Neural cell (in vitro differentiated cells): ENCODE results near the gene COL5A1. TPM values are rescaled to one million over a fixed set of nuclear protein-coding genes. Genes with fewer than 3 reads are reported as not detected.

Experiments used
- H2AFZ ChIP-seq: fragments of 200-600, 300-800 bp; sonication (generic), shearing (Covaris generic); 2 replicates; pipeline ENCODE4 v1.6.0; 2014; ENCODE audit warnings: low read depth, mild to moderate bottlenecking, antibody characterized with exemption, low read length, moderate library complexity
- H3F3A ChIP-seq: fragments of 200-600 bp; shearing (Covaris generic); 2 replicates; pipeline ENCODE4 v1.6.1; 2016; ENCODE audit warnings: mild to moderate bottlenecking, moderate library complexity, mixed read lengths, antibody characterized with exemption, low read length; ENCODE audit not compliant: insufficient read depth, poor library complexity, severe bottlenecking
- H3K27ac ChIP-seq: fragments of 200-600, 300-800 bp; sonication (generic), shearing (Covaris generic); 2 replicates; pipeline ENCODE4 v1.5.1; 2014; ENCODE audit warnings: mild to moderate bottlenecking, low read length, moderate library complexity
- H3K27me3 ChIP-seq: fragments of 300-800, 200-600 bp; sonication (generic), shearing (Covaris generic); 2 replicates; pipeline ENCODE4 v1.6.0; 2014; ENCODE audit warnings: mild to moderate bottlenecking, low read depth, low read length, moderate library complexity; ENCODE audit not compliant: insufficient read depth
- H3K36me3 ChIP-seq: fragments of 300-800, 200-600 bp; sonication (generic), shearing (Covaris generic); 2 replicates; pipeline ENCODE4 v1.5.1; 2014; ENCODE audit warnings: mild to moderate bottlenecking, antibody characterized with exemption, low read length, moderate library complexity; ENCODE audit not compliant: insufficient read depth
- H3K4me2 ChIP-seq: fragments of 300-800, 200-600 bp; sonication (generic), shearing (Covaris generic); 2 replicates; pipeline ENCODE4 v1.6.0; 2014; ENCODE audit warnings: mild to moderate bottlenecking, low read length
- H3K4me3 ChIP-seq: fragments of 300-800, 200-600 bp; sonication (generic), shearing (Covaris generic); 2 replicates; pipeline ENCODE4 v1.5.1; 2014; ENCODE audit warnings: mild to moderate bottlenecking, low read length, moderate library complexity
- H3K79me2 ChIP-seq: fragments of 200-600 bp; shearing (Covaris generic); replicated peaks from 2 replicates; pipeline ENCODE4 v1.6.0; 2014; ENCODE audit warnings: mild to moderate bottlenecking, low read length, moderate library complexity; ENCODE audit not compliant: insufficient read depth
- H3K9ac ChIP-seq: fragments of 300-800, 200-600 bp; sonication (generic), shearing (Covaris generic); 2 replicates; pipeline ENCODE4 v1.6.1; 2016; ENCODE audit warnings: mild to moderate bottlenecking, low read length, mixed read lengths
- H3K9me2 ChIP-seq: fragments of 200-600 bp; shearing (Covaris generic); 2 replicates; pipeline ENCODE4 v1.6.1; 2016; ENCODE audit warnings: mild to moderate bottlenecking, low read length, mixed read lengths; ENCODE audit not compliant: insufficient read depth
- H3K9me3 ChIP-seq: fragments of 200-600, 300-800 bp; sonication (generic), shearing (Covaris generic); 2 replicates; pipeline ENCODE4 v1.6.1; 2016; ENCODE audit warnings: mild to moderate bottlenecking, mixed run types, low read length, moderate library complexity, mixed read lengths
- H4K20me1 ChIP-seq: fragments of 200-600 bp; shearing (Covaris generic); 2 replicates; pipeline ENCODE4 v1.6.1; 2016; ENCODE audit warnings: mild to moderate bottlenecking, mixed run types; ENCODE audit not compliant: insufficient read depth
- EP300 ChIP-seq: fragments of 450-650 bp; conservative IDR thresholded peaks from 2 replicates; pipeline ENCODE4 v1.6.1; 2014; ENCODE audit warnings: antibody characterized with exemption, mild to moderate bottlenecking, moderate library complexity; ENCODE audit not compliant: poor library complexity, severe bottlenecking
- EZH2 ChIP-seq: fragments of 200-600, 300-800 bp; shearing (Covaris generic), sonication (generic); IDR thresholded peaks from 2 replicates; pipeline ENCODE4 v1.6.1; 2014; ENCODE audit warnings: antibody characterized with exemption, low read length, borderline replicate concordance, mild to moderate bottlenecking; ENCODE audit not compliant: insufficient read depth, poor library complexity, severe bottlenecking
- MXI1 ChIP-seq: fragments of 450-650 bp; conservative IDR thresholded peaks from 2 replicates; pipeline ENCODE4 v1.6.1; 2014; ENCODE audit warnings: antibody characterized with exemption, mild to moderate bottlenecking; ENCODE audit not compliant: poor library complexity, severe bottlenecking
- POLR2AphosphoS5 ChIP-seq: IDR thresholded peaks from 2 replicates; pipeline ENCODE4 v1.6.1; 2012
- RAD21 ChIP-seq: fragments of 450-650 bp; conservative IDR thresholded peaks from 2 replicates; pipeline ENCODE4 v1.6.1; 2014; ENCODE audit warnings: antibody characterized with exemption, mild to moderate bottlenecking, moderate library complexity
- REST ChIP-seq: IDR thresholded peaks from 2 replicates; pipeline ENCODE4 v1.6.1; 2012; ENCODE audit warnings: borderline replicate concordance
- SMC3 ChIP-seq: fragments of 450-650 bp; conservative IDR thresholded peaks from 2 replicates; pipeline ENCODE4 v1.6.1; 2014; ENCODE audit warnings: antibody characterized with exemption, mild to moderate bottlenecking, moderate library complexity; ENCODE audit not compliant: poor library complexity
- TAF1 ChIP-seq: IDR thresholded peaks from 2 replicates; pipeline ENCODE4 v1.6.1; 2012; ENCODE audit warnings: low read depth
- polyA plus RNA-seq: library from polyadenylated mRNA; depleted of rRNA; stranded (reverse); fragments of >200 nt; gene quantifications from 2 replicates; pipeline ENCODE4 v1.2.3, GENCODE V29; 2014
- TF ChIP-seq, protein P1 (sequence below): fragments of 450-650 bp; IDR thresholded peaks from 2 replicates; pipeline ENCODE4 v1.5.1; 2014; ENCODE audit warnings: antibody characterized with exemption, mild to moderate bottlenecking, moderate library complexity; ENCODE audit not compliant: poor library complexity, severe bottlenecking

The COL5A1 gene
- polyA plus RNA-seq, 1 donor from 2014 or later: not detected

GRCh38 chr9:134611046-134611445 is 30.6 kb upstream of the COL5A1 start:
- no peaks in the 10 kb centered on the region for H3K79me2 ChIP-seq
- no peaks in the 10 kb centered on the region for H4K20me1 ChIP-seq
- TF ChIP-seq SMC3: no peak
- no peak for TF ChIP-seq REST
- TF ChIP-seq POLR2AphosphoS5: no peak
- no peak for TF ChIP-seq EZH2
- TF ChIP-seq RAD21: no peak
- no peak for TF ChIP-seq MXI1
- no peaks in the 10 kb centered on the region for H3K9me2 ChIP-seq
- no peak overlapping the region for H3K4me3 ChIP-seq
- H2AFZ ChIP-seq: no peak overlapping the region
- H3K4me2 ChIP-seq: no peak overlapping the region
- H3K9me3 ChIP-seq: no peaks in the 10 kb centered on the region
- no peak overlapping the region for H3K27ac ChIP-seq
- H3K27me3 ChIP-seq: no peaks in the 10 kb centered on the region
- no peaks in the 10 kb centered on the region for H3F3A ChIP-seq
- H3K36me3 ChIP-seq: no peaks in the 10 kb centered on the region
- H3K9ac ChIP-seq: no peak overlapping the region

DNA sequence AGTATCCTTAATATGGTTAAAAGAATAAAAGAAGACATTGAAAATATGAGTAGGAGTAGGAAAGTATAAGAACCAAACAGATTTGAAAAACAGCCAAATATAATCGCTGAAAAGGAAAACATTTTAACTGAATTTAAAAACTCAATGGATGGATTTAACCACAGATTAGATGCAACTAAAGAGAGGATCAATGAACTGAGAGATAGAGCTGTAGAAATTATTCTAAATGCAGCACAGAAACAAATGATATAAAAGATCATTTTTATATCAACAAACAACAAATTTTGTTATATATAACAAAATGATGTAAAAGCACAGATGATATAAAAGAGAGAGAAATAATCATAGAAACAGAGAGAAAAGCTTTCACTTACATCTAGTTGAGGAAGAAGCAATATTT is 29.3 kb upstream of the COL5A1 start:
- Histone ChIP-seq H2AFZ (no peak overlapping the region), H3K4me3 (no peak overlapping the region), H3K4me2 (no peak overlapping the region), H3K27ac (no peak overlapping the region), H3K36me3 (no peaks in the 10 kb centered on the region), H4K20me1 (no peaks in the 10 kb centered on the region), H3F3A (no peaks in the 10 kb centered on the region), H3K9me2 (no peaks in the 10 kb centered on the region), H3K79me2 (no peaks in the 10 kb centered on the region), H3K27me3 (no peaks in the 10 kb centered on the region), H3K9ac (no peak overlapping the region), H3K9me3 (no peaks in the 10 kb centered on the region)
- no peak for TF ChIP-seq POLR2AphosphoS5
- TF ChIP-seq, protein P1, sequence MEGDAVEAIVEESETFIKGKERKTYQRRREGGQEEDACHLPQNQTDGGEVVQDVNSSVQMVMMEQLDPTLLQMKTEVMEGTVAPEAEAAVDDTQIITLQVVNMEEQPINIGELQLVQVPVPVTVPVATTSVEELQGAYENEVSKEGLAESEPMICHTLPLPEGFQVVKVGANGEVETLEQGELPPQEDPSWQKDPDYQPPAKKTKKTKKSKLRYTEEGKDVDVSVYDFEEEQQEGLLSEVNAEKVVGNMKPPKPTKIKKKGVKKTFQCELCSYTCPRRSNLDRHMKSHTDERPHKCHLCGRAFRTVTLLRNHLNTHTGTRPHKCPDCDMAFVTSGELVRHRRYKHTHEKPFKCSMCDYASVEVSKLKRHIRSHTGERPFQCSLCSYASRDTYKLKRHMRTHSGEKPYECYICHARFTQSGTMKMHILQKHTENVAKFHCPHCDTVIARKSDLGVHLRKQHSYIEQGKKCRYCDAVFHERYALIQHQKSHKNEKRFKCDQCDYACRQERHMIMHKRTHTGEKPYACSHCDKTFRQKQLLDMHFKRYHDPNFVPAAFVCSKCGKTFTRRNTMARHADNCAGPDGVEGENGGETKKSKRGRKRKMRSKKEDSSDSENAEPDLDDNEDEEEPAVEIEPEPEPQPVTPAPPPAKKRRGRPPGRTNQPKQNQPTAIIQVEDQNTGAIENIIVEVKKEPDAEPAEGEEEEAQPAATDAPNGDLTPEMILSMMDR: no peak
- TF ChIP-seq TAF1: no peak
- no peak for TF ChIP-seq SMC3
- TF ChIP-seq RAD21: no peak
- no peak for TF ChIP-seq EZH2
- no peak for TF ChIP-seq EP300
- TF ChIP-seq MXI1: no peak
- TF ChIP-seq REST: no peak
